Measurements from ENCODE around the gene DEPDC5.

GRCh38 chr22:31753634-31754501 lies at the start of gene DEPDC5:
- TF ChIP-seq CTCF (IDR thresholded peaks at IDR 0.05) (peak; percentile 5), EZH2phosphoT487 (IDR thresholded peaks at IDR 0.05) (no peak)

Measured in neural progenitor cell (in vitro differentiated cells).